Right lung (tissue), 5 donors: Measurements from ENCODE around the gene ADM5. TPM values are rescaled to one million over a fixed set of nuclear protein-coding genes. Genes with fewer than 3 reads are reported as not detected.
A peak's percentile ranks its signal among the peaks of the same experiment; 100 is the strongest.

Experiments used
- DNase-seq, 2 donors: peaks; one replicate each; pipeline ENCODE4 v3.0.0-alpha.2; 2013
- polyA plus RNA-seq, 5 donors: library from polyadenylated mRNA; unstranded; fragments of 120-200 nt; gene quantifications; one replicate each; pipeline versions ENCODE4 v1.2.1 to v1.2.3, GENCODE V29; 2013; ENCODE audit warnings: inconsistent platforms in 1 of 5, low replicate concordance in 1 of 5; ENCODE audit not compliant: insufficient read length in 5 of 5, insufficient read depth in 1 of 5

ADM5 gene
- polyA plus RNA-seq, 5 donors: 0.76 to 2.8 (median 1.3) TPM

- no peak for DNase-seq
Observed at GRCh38 chr19:49657493-49658138, 31.8 kb upstream of the ADM5 start.

- DNase-seq: no peak
Observed at GRCh38 chr19:49658139-49658517, 31.3 kb upstream of the ADM5 start.

GRCh38 chr19:49658566-49659442 is 30.6 kb upstream of the ADM5 start:
- no peak for DNase-seq

GRCh38 chr19:49660338-49660961 is 28.9 kb upstream of the ADM5 start:
- no peak for DNase-seq

GRCh38 chr19:49662011-49662410 is 27.4 kb upstream of the ADM5 start:
- DNase-seq: no peak

GRCh38 chr19:49663224-49663623 is 26.2 kb upstream of the ADM5 start:
- no peak for DNase-seq

GRCh38 chr19:49664171-49665035 is 25.0 kb upstream of the ADM5 start:
- peak; percentile 68 to 76 for DNase-seq

GRCh38 chr19:49665036-49665350 is 24.4 kb upstream of the ADM5 start:
- no peak for DNase-seq

GRCh38 chr19:49665351-49666119 is 23.9 kb upstream of the ADM5 start, which contains the start of the genes BCL2L12 and IRF3:
BCL2L12 (plus strand) TSS chr19:49665933; CDS start chr19:49666693, 760 bp downstream.
IRF3 (minus strand) TSS chr19:49665857; CDS start chr19:49664838, 1,019 bp downstream.
- DNase-seq: peak; percentile 94 to 97

GRCh38 chr19:49666120-49666444 is 23.3 kb upstream of the ADM5 start:
- DNase-seq: no peak

- no peak for DNase-seq
Observed at GRCh38 chr19:49667473-49667872, 21.9 kb upstream of the ADM5 start.

- no peak for DNase-seq
Observed at GRCh38 chr19:49669516-49669915, 19.9 kb upstream of the ADM5 start.

GRCh38 chr19:49672131-49672919 is 17.1 kb upstream of the ADM5 start:
- DNase-seq: no peak

- DNase-seq: no peak
Observed at GRCh38 chr19:49676136-49676783, 13.1 kb upstream of the ADM5 start.

GRCh38 chr19:49676784-49677230 is 12.6 kb upstream of the ADM5 start:
- DNase-seq: peak; percentile 100

- DNase-seq: no peak
Observed at GRCh38 chr19:49677231-49677900, 12.0 kb upstream of the ADM5 start, which contains the start of gene PRMT1. PRMT1 (plus strand) TSS chr19:49677271; CDS start chr19:49677281, 10 bp downstream.

- peak; percentile 76 to 80 for DNase-seq
Observed at GRCh38 chr19:49677901-49678674, 11.3 kb upstream of the ADM5 start.
